Measurements from ENCODE around the gene TRAPPC2B. TPM values are rescaled to one million over a fixed set of nuclear protein-coding genes. Genes with fewer than 3 reads are reported as not detected.
"Not testable (repeated sequence)": the region's sequence is repeated elsewhere in the genome, so short reads cannot be mapped to it uniquely, and the experiment has no call there.

Gene TRAPPC2B
- total RNA-seq, 1 donor from 2014 or later, result 3.1 TPM

GRCh38 chr19:57374179-57374578 lies 10.8 kb downstream of the TRAPPC2B start:
- DNase-seq (ENCODE audit: low spot score), result no peak

GRCh38 chr19:57374647-57375046 lies 11.3 kb downstream of the TRAPPC2B start:
- DNase-seq (ENCODE audit: low spot score), result not testable (repeated sequence)

GRCh38 chr19:57376151-57376550 lies 12.8 kb downstream of the TRAPPC2B start:
- DNase-seq (ENCODE audit: low spot score), result no peak

GRCh38 chr19:57377498-57378146 lies 14.3 kb downstream of the TRAPPC2B start:
- no peak for DNase-seq (ENCODE audit: low spot score)

GRCh38 chr19:57380923-57381322 lies 17.6 kb downstream of the TRAPPC2B start:
- DNase-seq (ENCODE audit: low spot score), result no peak

GRCh38 chr19:57382806-57383488 lies 19.6 kb downstream of the TRAPPC2B start:
- no peak for DNase-seq (ENCODE audit: low spot score)

GRCh38 chr19:57389194-57389729 lies 25.9 kb downstream of the TRAPPC2B start:
- DNase-seq (ENCODE audit: low spot score), result no peak

- DNase-seq (ENCODE audit: low spot score), result peak; percentile 99
These were observed 26.6 kb downstream of the TRAPPC2B start, which contains the start of gene ZNF548 for GRCh38 chr19:57389730-57390598. Gene ZNF548 (plus strand): TSS chr19:57389854. CDS start chr19:57390100, 246 bp downstream.

GRCh38 chr19:57395710-57396109 lies 32.4 kb downstream of the TRAPPC2B start:
- no peak for DNase-seq (ENCODE audit: low spot score)

- DNase-seq (ENCODE audit: low spot score), result no peak
These were observed 35.5 kb downstream of the TRAPPC2B start for GRCh38 chr19:57398868-57399267.

- DNase-seq (ENCODE audit: low spot score), result no peak
These were observed 40.6 kb downstream of the TRAPPC2B start for GRCh38 chr19:57403737-57404563.

GRCh38 chr19:57406516-57407123 lies 43.3 kb downstream of the TRAPPC2B start:
- peak; percentile 64 for DNase-seq (ENCODE audit: low spot score)

GRCh38 chr19:57410877-57411671 lies 47.7 kb downstream of the TRAPPC2B start, which contains the start of gene ZNF17:
Gene ZNF17 (plus strand): TSS chr19:57411161. CDS start chr19:57413616, 2,455 bp downstream.
- DNase-seq (ENCODE audit: low spot score), result peak; percentile 98

Other genes with a start within 250 kb of the TRAPPC2B start
- 6.0 TPM for gene USP29, start 243.6 kb upstream of the TRAPPC2B start, total RNA-seq (ENCODE audit: insufficient read depth, low replicate concordance)
- 1.4 TPM for gene ZIM3, start 218.3 kb upstream of the TRAPPC2B start, total RNA-seq (ENCODE audit: insufficient read depth, low replicate concordance)
- not detected for gene DUXA, start 196.1 kb upstream of the TRAPPC2B start, total RNA-seq (ENCODE audit: insufficient read depth, low replicate concordance)
- 33.2 TPM for gene ZNF264, start 172.1 kb upstream of the TRAPPC2B start, total RNA-seq (ENCODE audit: insufficient read depth, low replicate concordance)
- gene AURKC, start 132.5 kb upstream of the TRAPPC2B start, total RNA-seq (ENCODE audit: insufficient read depth, low replicate concordance), result not detected
- gene ZNF805, start 122.9 kb upstream of the TRAPPC2B start, total RNA-seq (ENCODE audit: insufficient read depth, low replicate concordance), result 49.6 TPM
- gene ZNF460, start 83.1 kb upstream of the TRAPPC2B start, total RNA-seq (ENCODE audit: insufficient read depth, low replicate concordance), result 119 TPM
- gene ZNF543, start 43.1 kb upstream of the TRAPPC2B start, total RNA-seq (ENCODE audit: insufficient read depth, low replicate concordance), result 12.3 TPM
- 12.8 TPM for gene ZNF304, start 12.3 kb upstream of the TRAPPC2B start, total RNA-seq (ENCODE audit: insufficient read depth, low replicate concordance)
- 5.3 TPM for gene ZNF547, start within 50 bp of the TRAPPC2B start, total RNA-seq (ENCODE audit: insufficient read depth, low replicate concordance)
- gene ZNF548, start 26.3 kb downstream of the TRAPPC2B start, total RNA-seq (ENCODE audit: insufficient read depth, low replicate concordance), result 33.7 TPM
- 18.5 TPM for gene ZNF17, start 47.6 kb downstream of the TRAPPC2B start, total RNA-seq (ENCODE audit: insufficient read depth, low replicate concordance)
- gene ZNF749, start 71.8 kb downstream of the TRAPPC2B start, total RNA-seq (ENCODE audit: insufficient read depth, low replicate concordance), result 10.1 TPM
- gene VN1R1, start 93.6 kb downstream of the TRAPPC2B start, total RNA-seq (ENCODE audit: insufficient read depth, low replicate concordance), result 4.3 TPM
- gene ZNF772, start 114.0 kb downstream of the TRAPPC2B start, total RNA-seq (ENCODE audit: insufficient read depth, low replicate concordance), result 13.7 TPM
- gene ZNF419, start 124.2 kb downstream of the TRAPPC2B start, total RNA-seq (ENCODE audit: insufficient read depth, low replicate concordance), result 32.7 TPM
- 13.5 TPM for gene ZNF773, start 136.4 kb downstream of the TRAPPC2B start, total RNA-seq (ENCODE audit: insufficient read depth, low replicate concordance)
- 12.5 TPM for gene ZNF549, start 163.8 kb downstream of the TRAPPC2B start, total RNA-seq (ENCODE audit: insufficient read depth, low replicate concordance)
- gene ZNF550, start 196.3 kb downstream of the TRAPPC2B start, total RNA-seq (ENCODE audit: insufficient read depth, low replicate concordance), result 2.9 TPM
- gene ZNF416, start 215.4 kb downstream of the TRAPPC2B start, total RNA-seq (ENCODE audit: insufficient read depth, low replicate concordance), result 1.2 TPM
- gene ZIK1, start 220.6 kb downstream of the TRAPPC2B start, total RNA-seq (ENCODE audit: insufficient read depth, low replicate concordance), result 14.4 TPM
- gene ZNF530, start 236.3 kb downstream of the TRAPPC2B start, total RNA-seq (ENCODE audit: insufficient read depth, low replicate concordance), result 2.2 TPM